NCI-H2107 treated with DMSO at 0.1 percent for 48 hours (cell line): ENCODE data around the gene CABCOCO1.

ENCODE experiments used
- DNase-seq: peaks from one replicate; lab custom pipeline; 2025; ENCODE audit not compliant: unreplicated experiment; lab: John Stamatoyannopoulos, UW

The CABCOCO1 gene

GRCh38 chr10:61779950-61780659 lies 117.4 kb downstream of the CABCOCO1 start:
- no peak for DNase-seq

- DNase-seq, result no peak
These were observed 118.0 kb downstream of the CABCOCO1 start for GRCh38 chr10:61780732-61781131.

DNA sequence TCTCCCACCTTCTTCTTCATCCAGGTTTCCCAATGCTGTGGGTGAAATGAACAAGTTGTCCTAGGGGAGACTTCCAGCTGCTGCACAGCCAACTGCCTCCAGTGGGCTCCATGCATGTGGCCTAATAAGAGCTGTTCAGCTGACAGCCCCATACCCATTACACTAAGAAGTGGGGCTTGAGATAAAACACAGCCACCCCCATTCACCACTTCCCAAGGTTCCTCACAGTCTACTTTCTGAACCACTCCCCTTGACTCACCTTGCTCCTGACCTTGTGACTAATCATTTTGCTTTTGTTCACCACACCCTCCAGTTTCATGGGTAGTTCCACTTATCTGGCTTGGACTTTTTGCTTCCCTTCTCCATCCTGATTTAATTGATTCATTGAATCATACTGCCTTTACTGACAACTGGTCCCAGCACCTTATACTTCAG lies 119.3 kb downstream of the CABCOCO1 start:
- no peak for DNase-seq

- DNase-seq, result no peak
These were observed 121.8 kb downstream of the CABCOCO1 start for GRCh38 chr10:61784354-61785133.

DNA sequence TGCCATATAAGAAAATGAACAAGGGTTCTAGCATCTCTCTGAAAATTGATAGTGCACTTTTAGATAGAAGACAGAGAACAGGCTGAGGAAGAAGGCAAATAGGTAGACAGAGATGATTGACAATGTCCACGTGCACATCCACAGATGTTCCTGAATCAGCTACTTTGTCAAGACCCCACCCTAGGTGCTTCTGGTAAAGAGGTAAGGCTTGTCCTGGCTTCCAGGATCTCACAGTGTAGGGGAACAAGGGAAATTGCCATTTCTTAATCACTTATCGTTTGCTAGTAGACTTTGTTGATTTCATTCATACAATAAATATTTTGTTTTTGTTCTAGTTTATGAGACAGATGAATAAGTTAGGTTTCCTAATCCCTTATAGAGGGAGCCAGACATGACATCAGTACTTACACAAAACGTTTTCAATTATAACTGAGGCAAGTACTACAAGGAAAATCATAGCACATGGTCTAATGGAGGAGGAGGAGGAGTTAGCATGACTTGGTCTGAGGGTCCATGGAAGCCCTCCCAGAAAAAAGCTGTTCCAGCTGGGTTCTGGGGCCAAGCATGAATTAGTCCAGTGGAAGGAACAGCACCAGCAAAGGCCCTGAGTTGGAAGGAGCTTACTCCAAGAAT lies 122.9 kb downstream of the CABCOCO1 start:
- no peak for DNase-seq

DNA sequence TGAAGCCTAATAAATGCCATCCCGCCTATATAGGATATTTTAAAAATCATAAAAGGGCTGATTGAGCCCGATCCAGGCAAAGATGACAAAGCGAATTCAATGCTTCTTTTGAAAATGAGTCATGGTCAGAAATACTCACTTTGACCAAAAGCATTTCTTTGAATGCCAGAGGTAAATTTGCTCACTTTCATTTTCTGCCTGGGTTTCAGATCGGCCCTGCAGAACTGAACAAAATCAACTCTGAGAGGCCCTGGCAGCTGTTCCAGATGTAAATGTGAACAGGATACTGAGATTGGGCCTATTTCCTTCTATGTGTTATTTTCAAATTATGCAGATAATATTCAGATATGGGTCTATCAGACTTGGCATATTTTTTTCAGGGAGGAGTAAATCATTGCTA lies 124.0 kb downstream of the CABCOCO1 start:
- DNase-seq, result no peak

- no peak for DNase-seq
These were observed 124.4 kb downstream of the CABCOCO1 start for GRCh38 chr10:61787170-61787569.

- no peak for DNase-seq
These were observed 126.3 kb downstream of the CABCOCO1 start for GRCh38 chr10:61789031-61789430.

- no peak for DNase-seq
These were observed 128.5 kb downstream of the CABCOCO1 start for GRCh38 chr10:61791216-61791615.

- no peak for DNase-seq
These were observed 129.5 kb downstream of the CABCOCO1 start for GRCh38 chr10:61792097-61792716.

DNA sequence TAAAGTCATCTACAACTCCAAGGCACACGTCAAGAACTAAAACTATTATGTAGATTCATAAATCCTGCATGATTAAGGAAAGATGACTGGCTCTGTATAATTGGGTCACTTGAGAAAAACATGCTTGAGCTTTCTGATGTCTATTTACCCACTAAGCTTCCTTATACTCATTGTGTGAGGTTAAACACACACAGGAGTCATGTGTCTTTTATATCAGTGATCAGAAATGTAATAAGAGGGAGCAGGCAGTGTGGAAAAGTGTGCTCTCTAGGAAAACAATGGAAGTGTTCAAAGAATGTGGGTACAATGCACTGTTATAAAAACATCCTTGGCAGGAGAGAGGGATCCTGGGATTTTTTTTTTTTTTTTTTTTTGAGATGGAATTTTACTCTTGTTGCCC lies 130.2 kb downstream of the CABCOCO1 start:
- no peak for DNase-seq

- DNase-seq, result no peak
These were observed 131.3 kb downstream of the CABCOCO1 start for GRCh38 chr10:61793760-61794703.

- DNase-seq, result no peak
These were observed 132.4 kb downstream of the CABCOCO1 start for GRCh38 chr10:61795147-61795546.

DNA sequence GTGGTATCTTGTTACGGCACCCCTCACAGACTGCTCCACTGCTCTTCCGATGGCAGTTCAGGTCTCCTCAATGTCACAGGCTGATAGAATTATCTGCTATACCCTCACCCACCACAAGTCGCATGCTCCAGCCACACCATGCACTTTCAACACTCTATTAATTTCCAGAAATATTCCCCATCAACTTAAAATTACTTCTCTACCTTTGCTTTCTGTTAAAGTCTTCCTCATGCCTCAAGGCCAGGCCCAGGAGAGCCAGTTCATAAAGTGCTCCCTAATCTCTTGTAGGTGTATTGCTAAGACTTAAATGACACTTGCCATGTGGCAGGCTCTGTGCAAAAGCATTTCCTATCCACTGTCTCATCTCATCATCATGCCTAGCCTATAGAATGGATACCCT lies 132.8 kb downstream of the CABCOCO1 start:
- no peak for DNase-seq

DNA sequence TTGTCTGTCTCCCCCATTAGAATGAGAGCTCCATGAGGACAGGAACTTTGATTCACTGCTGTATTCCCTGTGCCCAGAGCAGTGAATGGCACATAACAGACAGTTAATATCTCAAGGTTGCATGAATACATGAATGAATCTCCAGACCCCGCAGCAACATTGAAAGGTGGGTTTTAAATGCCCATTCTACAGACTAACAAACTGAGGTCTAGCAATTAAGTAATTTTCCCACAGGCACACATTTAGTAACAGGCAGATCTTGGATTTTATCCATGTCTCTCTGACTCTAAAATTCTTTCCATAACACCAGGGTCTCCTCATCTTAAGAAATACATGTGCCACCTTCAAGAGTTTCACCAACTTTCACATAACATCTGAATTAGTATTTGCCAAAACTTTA lies 134.1 kb downstream of the CABCOCO1 start:
- no peak for DNase-seq

DNA sequence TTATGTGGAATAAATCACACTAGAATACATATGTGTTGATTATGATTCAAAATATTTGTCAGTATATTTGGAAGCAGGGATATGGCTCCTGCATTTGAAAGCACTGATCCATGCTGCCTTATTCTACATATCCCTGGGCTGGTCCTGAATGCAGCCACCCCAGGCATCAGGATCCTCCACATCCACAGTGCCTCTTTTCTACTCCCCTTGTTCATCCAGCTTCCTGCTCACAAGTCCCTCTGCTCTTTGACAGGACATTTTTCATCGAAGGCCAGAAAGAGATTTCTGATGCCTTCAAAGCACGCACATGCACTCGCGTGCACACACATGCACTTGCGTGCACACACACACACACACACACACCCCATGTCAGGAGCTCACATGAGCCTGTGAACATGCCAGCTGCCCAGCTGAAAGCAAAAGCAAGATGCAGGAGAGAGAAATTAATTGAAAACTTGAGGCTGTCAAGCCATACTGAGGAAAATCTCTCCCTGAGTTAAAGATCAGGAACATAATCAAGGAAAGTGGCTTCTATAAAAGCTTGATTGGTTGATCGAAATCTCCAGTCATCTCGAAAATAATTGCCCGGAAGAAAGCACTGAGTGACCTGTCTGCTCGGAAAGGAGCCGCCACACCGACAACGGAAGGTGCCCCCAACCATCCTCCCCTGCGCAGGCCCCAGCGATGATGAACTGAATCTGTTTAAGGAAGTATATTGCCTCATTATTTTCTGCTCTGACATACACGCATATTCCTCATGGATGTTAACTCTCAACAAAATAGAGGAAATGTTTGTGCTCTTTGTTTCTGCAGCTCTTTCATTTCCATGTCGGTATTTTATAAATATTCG lies 134.8 kb downstream of the CABCOCO1 start:
- DNase-seq, result no peak

DNA sequence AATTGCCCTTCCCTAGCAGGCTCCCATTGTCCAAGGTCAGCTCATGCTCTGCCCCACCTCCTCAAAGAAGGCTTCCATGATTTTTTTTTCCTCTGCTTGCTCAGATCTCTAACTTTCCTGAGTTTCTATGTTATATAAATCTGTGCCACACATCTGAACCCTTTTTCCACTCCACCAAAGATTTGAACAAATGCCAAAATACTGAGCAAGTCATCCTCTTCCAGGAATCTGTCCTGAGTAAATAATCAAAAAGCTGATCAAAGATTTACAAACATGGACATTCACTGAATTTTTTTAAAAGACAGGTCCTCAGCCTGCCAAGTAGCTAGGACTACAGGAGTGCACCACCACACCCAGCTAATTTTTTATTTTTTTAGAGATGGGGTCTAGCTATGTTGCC lies 136.0 kb downstream of the CABCOCO1 start:
- no peak for DNase-seq

DNA sequence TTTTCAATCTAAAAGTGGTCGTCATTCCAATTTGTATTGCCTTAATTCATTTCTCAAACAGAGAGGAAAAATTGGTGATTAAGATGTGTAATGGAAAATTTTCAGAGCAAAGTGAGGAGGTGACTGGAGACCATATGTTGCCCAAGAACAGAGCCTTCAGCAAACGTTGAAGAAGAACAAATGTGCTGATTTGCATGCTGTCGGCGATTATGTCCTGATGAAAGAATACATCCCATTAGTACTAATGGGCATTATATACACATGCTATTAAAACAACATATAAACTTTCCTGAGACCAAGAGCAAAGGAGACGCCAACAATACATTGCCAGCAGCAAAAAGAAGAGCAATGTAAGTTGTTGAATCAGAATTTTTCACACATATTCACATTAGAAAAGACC lies 138.8 kb downstream of the CABCOCO1 start:
- no peak for DNase-seq

- DNase-seq, result no peak
These were observed 140.5 kb downstream of the CABCOCO1 start for GRCh38 chr10:61803269-61803668.

DNA sequence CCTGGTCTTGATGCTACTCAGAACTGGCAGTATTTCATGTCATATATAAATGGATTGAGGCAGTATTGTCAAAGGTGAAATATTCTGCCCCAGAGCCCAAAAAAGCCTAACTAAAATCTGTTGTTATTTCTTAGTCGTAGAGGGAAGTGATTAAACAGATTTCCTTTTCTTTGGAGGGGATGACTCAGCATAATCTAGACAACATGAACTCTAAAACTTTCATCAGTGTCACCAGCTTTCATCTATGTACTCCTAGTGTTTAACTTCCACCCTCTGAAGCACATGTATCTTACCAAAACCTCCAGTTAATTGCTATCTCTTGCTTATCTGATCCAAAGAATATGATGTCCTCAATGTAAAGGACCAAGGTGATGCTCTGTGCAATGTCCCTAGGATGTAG lies 141.7 kb downstream of the CABCOCO1 start:
- DNase-seq, result no peak
